Measurements from ENCODE around the gene LPP. TPM values are rescaled to one million over a fixed set of nuclear protein-coding genes. Genes with fewer than 3 reads are reported as not detected.

The LPP gene
- total RNA-seq, 1 donor from 2014 or later, result 218 TPM

DNA sequence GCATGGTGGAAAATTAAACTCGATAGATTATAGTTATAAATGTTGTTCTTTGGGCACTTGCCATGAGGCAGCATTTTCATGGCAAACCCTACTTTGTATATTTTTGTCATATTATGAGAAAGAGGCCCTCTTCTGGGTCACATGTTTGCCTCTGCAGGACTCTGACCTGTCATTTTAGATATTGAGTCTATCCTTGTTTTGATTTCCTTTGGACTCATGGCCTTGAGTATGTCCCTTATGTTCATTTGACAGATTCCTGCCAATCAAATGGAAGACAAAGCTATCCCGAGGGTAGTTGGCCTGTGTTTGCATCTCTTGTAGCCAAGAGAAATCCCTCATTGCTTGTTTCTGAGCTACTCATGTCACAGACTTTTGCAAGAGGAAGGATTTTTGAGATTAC is 226.3 kb downstream of the LPP start:
- TF ChIP-seq CTCF (IDR thresholded peaks at IDR 0.05; ENCODE audit: insufficient read depth, low read length, poor library complexity, severe bottlenecking), result no peak

GRCh38 chr3:188380722-188381121 is 226.8 kb downstream of the LPP start:
- Histone ChIP-seq H3K36me3 (ENCODE audit: control insufficient read depth, insufficient read depth, low read length) (no peaks in the 10 kb centered on the region), H3K27me3 (ENCODE audit: control insufficient read depth, insufficient read depth, low read length) (no peaks in the 10 kb centered on the region), H3K4me3 (ENCODE audit: low read depth, low read length) (no peak overlapping the region)
- DNase-seq (ENCODE audit: low read depth), result no peak
- no peak for TF ChIP-seq CTCF (IDR thresholded peaks at IDR 0.05; ENCODE audit: insufficient read depth, low read length, poor library complexity, severe bottlenecking)

More for the DNA sequence above, 226.3 kb downstream of the LPP start:
- H3K4me3 ChIP-seq (ENCODE audit: low read depth, low read length), result no peak overlapping the region
- no peaks in the 10 kb centered on the region for H3K36me3 ChIP-seq (ENCODE audit: control insufficient read depth, insufficient read depth, low read length)
- no peak for DNase-seq (ENCODE audit: low read depth)
- H3K27me3 ChIP-seq (ENCODE audit: control insufficient read depth, insufficient read depth, low read length), result no peaks in the 10 kb centered on the region

- DNase-seq (ENCODE audit: low read depth), result no peak
- TF ChIP-seq CTCF (IDR thresholded peaks at IDR 0.05; ENCODE audit: insufficient read depth, low read length, poor library complexity, severe bottlenecking), result no peak
Measured at GRCh38 chr3:188383748-188384147, 229.8 kb downstream of the LPP start.

DNA sequence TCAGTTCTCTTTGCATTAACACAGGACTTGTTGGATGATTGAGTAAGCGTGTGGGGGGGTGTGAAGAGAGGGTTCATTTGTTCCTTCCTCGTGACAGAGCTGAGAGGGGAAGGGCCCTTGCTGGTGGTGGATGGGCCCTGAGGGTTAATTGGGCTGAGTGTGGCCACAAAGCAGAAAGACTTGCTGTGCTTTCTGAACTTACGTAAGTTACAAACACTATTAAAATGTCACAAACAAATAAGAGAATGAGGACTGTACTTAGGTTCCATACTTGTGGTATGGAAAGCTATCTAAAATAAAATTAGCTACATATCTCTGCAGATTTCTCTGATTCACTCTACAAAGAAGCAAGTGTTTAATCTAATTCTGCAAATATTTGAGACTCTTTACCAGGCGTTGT is 231.3 kb downstream of the LPP start:
- TF ChIP-seq CTCF (IDR thresholded peaks at IDR 0.05; ENCODE audit: insufficient read depth, low read length, poor library complexity, severe bottlenecking), result no peak
- DNase-seq (ENCODE audit: low read depth), result no peak
- no peaks in the 10 kb centered on the region for H3K36me3 ChIP-seq (ENCODE audit: control insufficient read depth, insufficient read depth, low read length)
- H3K27me3 ChIP-seq (ENCODE audit: control insufficient read depth, insufficient read depth, low read length), result no peaks in the 10 kb centered on the region
- no peak overlapping the region for H3K4me3 ChIP-seq (ENCODE audit: low read depth, low read length)

More at GRCh38 chr3:188383748-188384147, 229.8 kb downstream of the LPP start:
- Histone ChIP-seq H3K4me3 (ENCODE audit: low read depth, low read length) (no peak overlapping the region), H3K36me3 (ENCODE audit: control insufficient read depth, insufficient read depth, low read length) (no peaks in the 10 kb centered on the region), H3K27me3 (ENCODE audit: control insufficient read depth, insufficient read depth, low read length) (no peaks in the 10 kb centered on the region)

- no peak for DNase-seq (ENCODE audit: low read depth)
- H3K4me3 ChIP-seq (ENCODE audit: low read depth, low read length), result no peak overlapping the region
- TF ChIP-seq CTCF (IDR thresholded peaks at IDR 0.05; ENCODE audit: insufficient read depth, low read length, poor library complexity, severe bottlenecking), result no peak
- H3K27me3 ChIP-seq (ENCODE audit: control insufficient read depth, insufficient read depth, low read length), result no peaks in the 10 kb centered on the region
- H3K36me3 ChIP-seq (ENCODE audit: control insufficient read depth, insufficient read depth, low read length), result no peaks in the 10 kb centered on the region
Measured at GRCh38 chr3:188389711-188390342, 235.9 kb downstream of the LPP start.

DNA sequence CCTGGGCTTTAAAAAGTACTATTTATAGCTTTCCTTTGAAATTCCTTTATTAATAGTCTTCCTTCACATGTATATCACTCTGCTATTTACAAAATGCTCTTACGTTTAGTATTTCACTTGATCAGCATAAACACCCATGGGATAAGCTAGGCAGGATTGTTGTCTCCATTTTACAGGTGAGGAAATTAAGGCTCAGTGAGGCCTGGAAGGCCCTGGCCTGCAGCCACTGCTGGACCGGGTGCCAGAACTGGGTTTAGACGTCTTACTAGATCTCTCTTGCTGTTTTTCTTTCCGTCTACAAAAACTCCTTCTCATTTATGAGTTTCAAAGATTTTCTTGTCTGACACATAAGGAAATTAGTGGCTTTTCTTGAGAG is 236.4 kb downstream of the LPP start:
- Histone ChIP-seq H3K27me3 (ENCODE audit: control insufficient read depth, insufficient read depth, low read length) (no peaks in the 10 kb centered on the region), H3K4me3 (ENCODE audit: low read depth, low read length) (no peak overlapping the region), H3K36me3 (ENCODE audit: control insufficient read depth, insufficient read depth, low read length) (no peaks in the 10 kb centered on the region)
- no peak for DNase-seq (ENCODE audit: low read depth)
- no peak for TF ChIP-seq CTCF (IDR thresholded peaks at IDR 0.05; ENCODE audit: insufficient read depth, low read length, poor library complexity, severe bottlenecking)

All from kidney epithelial cell (primary cell).